Upper lobe of left lung (tissue), 4 donors: Measurements from ENCODE around the gene ZBTB47.

Experiments
- CTCF ChIP-seq, 6 experiments: fragments of 450-650 bp in 4 of 6; fragments of 200-600 bp in 2 of 6; sonication (generic) in 2 of 6; IDR thresholded peaks; one replicate each; pipeline ENCODE4 v1.5.1; 2016 to 2019; ENCODE audit warnings: antibody characterized with exemption in 6 of 6
- EP300 ChIP-seq, 4 donors: sonication (generic); formaldehyde crosslinking; IDR thresholded peaks; one replicate each; pipeline ENCODE4 v1.5.1; 2017; ENCODE audit warnings: antibody characterized with exemption in 4 of 4, control low read depth in 2 of 4
- POLR2A ChIP-seq, 4 donors: fragments of 450-650 bp; IDR thresholded peaks; one replicate each; pipeline ENCODE4 v1.5.1; 2016 to 2017; ENCODE audit warnings: antibody characterized with exemption in 4 of 4, mild to moderate bottlenecking in 2 of 4
- POLR2AphosphoS5 ChIP-seq, 2 donors: sonication (generic); formaldehyde crosslinking; IDR thresholded peaks; one replicate each; pipeline ENCODE4 v1.5.1; 2017; ENCODE audit warnings: antibody characterized with exemption in 2 of 2

GRCh38 chr3:42705962-42706585 lies 52.6 kb downstream of the ZBTB47 start:
- TF ChIP-seq EP300 (IDR thresholded peaks at IDR 0.05) (no peak), CTCF (IDR thresholded peaks at IDR 0.05) (no peak), POLR2A (IDR thresholded peaks at IDR 0.05) (no peak), POLR2AphosphoS5 (IDR thresholded peaks at IDR 0.05) (no peak)
